ENCODE data around the gene FBXO24. TPM values are rescaled to one million over a fixed set of nuclear protein-coding genes. Genes with fewer than 3 reads are reported as not detected.

Gene FBXO24
- total RNA-seq, 4 donors from 2014 or later, result 2.9 to 4.9 TPM; not detected in 2

DNA sequence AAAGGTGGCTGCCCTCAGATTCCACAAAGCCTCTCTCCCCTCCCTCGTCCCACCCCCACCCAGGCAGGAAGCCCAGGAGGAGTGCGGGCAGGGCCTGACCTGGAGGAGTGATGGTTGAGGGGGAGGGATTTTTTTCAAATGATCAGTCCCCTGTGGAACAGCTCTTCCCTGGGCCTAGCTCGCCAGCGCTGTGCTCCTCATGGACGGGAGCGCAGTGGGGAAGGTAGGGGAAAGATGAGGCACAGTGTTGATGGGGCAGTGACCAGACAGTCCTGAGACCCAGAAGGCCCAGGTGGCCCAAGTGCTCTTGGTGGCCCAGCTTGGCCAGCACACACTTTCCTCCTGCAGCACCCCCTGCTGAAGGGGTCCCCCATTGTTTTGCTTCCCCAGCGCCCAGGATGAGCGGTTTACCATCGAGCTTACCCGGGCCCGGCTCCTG is 21.0 kb upstream of the FBXO24 start:
- no peak overlapping the region for H3K27ac ChIP-seq
- peaks cover 0 to under 1% of the 10 kb centered on the region in 2 donors for H3K4me1 ChIP-seq
- H3K36me3 ChIP-seq, result no peaks in the 10 kb centered on the region
- H3K9me3 ChIP-seq, result no peaks in the 10 kb centered on the region
- no peak for DNase-seq
- no peak overlapping the region for H3K4me3 ChIP-seq
- no peaks in the 10 kb centered on the region for H3K27me3 ChIP-seq
- TF ChIP-seq POLR2A (IDR thresholded peaks at IDR 0.05), result no peak
- TF ChIP-seq, protein P1, sequence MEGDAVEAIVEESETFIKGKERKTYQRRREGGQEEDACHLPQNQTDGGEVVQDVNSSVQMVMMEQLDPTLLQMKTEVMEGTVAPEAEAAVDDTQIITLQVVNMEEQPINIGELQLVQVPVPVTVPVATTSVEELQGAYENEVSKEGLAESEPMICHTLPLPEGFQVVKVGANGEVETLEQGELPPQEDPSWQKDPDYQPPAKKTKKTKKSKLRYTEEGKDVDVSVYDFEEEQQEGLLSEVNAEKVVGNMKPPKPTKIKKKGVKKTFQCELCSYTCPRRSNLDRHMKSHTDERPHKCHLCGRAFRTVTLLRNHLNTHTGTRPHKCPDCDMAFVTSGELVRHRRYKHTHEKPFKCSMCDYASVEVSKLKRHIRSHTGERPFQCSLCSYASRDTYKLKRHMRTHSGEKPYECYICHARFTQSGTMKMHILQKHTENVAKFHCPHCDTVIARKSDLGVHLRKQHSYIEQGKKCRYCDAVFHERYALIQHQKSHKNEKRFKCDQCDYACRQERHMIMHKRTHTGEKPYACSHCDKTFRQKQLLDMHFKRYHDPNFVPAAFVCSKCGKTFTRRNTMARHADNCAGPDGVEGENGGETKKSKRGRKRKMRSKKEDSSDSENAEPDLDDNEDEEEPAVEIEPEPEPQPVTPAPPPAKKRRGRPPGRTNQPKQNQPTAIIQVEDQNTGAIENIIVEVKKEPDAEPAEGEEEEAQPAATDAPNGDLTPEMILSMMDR (IDR thresholded peaks at IDR 0.05), result no peak
- intact Hi-C loops (cut with DNase I; ENCODE audit: low total_unique reads), result loop anchor here (10.0 kb wide), 1 partner anchor 120 kb away; no protein-coding TSS in a partner anchor

DNA sequence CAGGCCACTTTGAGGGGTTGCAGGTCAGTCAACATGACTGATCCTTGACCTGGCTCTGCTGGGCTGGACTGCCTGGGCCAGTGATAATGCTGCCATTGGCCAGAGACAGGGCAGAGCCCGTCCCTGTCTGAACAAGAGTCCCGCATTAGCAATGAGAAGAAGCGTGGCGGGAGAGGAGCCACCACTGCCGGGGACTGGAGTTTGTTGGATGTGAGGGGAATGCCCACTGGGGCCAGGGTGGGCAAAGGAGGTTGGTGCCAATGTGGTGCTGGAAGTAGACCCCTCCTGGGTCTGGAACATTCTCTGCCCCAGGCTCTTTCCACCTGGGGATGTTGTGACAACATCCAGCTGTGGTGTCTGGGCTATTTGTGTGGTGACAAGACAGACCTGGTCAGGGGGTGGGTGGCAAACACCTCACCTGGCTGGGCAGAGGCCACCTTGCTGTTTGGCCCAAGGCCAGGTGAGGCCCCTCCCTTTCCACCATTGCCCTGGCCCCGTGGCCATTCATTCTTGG is 20.1 kb upstream of the FBXO24 start:
- TF ChIP-seq POLR2A (IDR thresholded peaks at IDR 0.05), result no peak
- TF ChIP-seq, protein P1 (IDR thresholded peaks at IDR 0.05), result no peak
- intact Hi-C loops (cut with DNase I; ENCODE audit: low total_unique reads), result loop anchor here (10.0 kb wide), 1 partner anchor 119 kb away; no protein-coding TSS in a partner anchor
- Histone ChIP-seq H3K4me1 (peaks cover 0 to 3% of the 10 kb centered on the region in 2 donors), H3K27me3 (no peaks in the 10 kb centered on the region), H3K4me3 (no peak overlapping the region), H3K27ac (no peak overlapping the region), H3K36me3 (no peaks in the 10 kb centered on the region), H3K9me3 (no peaks in the 10 kb centered on the region)
- no peak for DNase-seq

DNA sequence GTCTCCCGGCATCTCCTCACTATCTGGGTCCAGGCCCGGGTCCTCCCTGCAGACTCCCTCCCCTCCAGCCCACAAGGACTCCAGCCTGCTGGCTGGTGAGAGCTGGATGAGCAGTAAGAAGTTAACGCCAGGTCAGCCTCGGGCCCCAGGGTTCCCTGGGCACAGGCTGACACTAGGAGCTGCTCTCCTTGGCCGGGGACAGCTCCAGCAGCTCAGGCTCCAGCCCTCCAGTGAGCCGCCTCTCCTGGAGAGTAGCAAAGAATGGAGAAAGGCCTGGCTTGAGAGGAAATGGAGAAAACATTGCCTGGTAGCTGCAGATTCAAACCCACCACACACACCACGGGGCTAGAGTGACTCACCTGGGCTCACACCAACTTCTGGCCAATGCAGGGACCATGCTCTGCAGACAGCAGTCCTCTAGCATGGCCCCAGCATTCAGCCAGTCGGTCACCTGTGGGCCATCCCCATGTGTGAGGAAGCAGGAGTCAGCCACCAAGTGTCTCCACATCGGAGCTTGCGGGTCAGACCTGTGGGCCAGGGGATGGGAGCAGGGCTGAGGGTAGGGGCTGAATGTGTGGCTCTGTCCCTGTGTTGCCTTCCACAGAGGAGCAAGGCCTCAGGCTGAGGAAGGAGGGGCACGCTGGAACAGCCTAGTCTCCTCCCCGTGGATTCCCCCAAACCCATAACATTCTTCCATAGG is 18.9 kb upstream of the FBXO24 start:
- H3K27ac ChIP-seq, result peak overlapping the region in 1 of 2 donors; percentile 42
- no peaks in the 10 kb centered on the region for H3K27me3 ChIP-seq
- no peak overlapping the region for H3K4me3 ChIP-seq
- no peak for TF ChIP-seq POLR2A (IDR thresholded peaks at IDR 0.05)
- TF ChIP-seq, protein P1 (IDR thresholded peaks at IDR 0.05), result no peak
- peak in 1 of 2 donors; percentile 22 for DNase-seq
- H3K4me1 ChIP-seq, result peaks cover 0 to 3% of the 10 kb centered on the region in 2 donors
- no peaks in the 10 kb centered on the region for H3K36me3 ChIP-seq
- H3K9me3 ChIP-seq, result no peaks in the 10 kb centered on the region
- intact Hi-C loops (cut with DNase I; ENCODE audit: low total_unique reads), result loop anchor here (10.0 kb wide), 1 partner anchor 118 kb away; no protein-coding TSS in a partner anchor

DNA sequence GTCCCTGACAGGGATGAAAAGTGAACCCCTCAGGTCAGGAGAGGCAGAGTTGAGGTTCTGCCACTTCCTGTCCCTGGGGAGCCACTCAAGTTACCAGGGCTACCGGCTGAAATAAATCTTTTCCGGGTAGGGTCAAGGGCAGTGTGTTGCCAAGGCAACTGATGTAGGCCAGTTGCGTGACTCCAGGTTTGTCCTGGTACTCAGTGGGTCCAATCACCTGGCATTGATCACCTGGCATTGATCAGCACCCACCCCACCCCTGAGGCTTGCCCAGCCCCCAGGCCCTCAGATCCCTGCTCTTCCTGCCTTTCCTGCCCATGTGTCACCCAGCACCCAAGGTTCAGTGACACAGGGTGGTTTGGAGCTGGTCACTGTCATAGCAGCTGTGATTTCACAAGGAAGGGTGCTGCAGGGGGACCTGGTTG is 18.4 kb upstream of the FBXO24 start:
- intact Hi-C loops (cut with DNase I; ENCODE audit: low total_unique reads), result loop anchor here (10.0 kb wide), 1 partner anchor 117 kb away; no protein-coding TSS in a partner anchor
- Histone ChIP-seq H3K27me3 (no peaks in the 10 kb centered on the region), H3K4me3 (no peak overlapping the region), H3K27ac (peak overlapping the region in 1 of 2 donors; percentile 42), H3K9me3 (no peaks in the 10 kb centered on the region), H3K36me3 (no peaks in the 10 kb centered on the region), H3K4me1 (peaks cover 0 to 3% of the 10 kb centered on the region in 2 donors)
- TF ChIP-seq, protein P1 (IDR thresholded peaks at IDR 0.05), result no peak
- no peak for TF ChIP-seq POLR2A (IDR thresholded peaks at IDR 0.05)
- peak in 1 of 2 donors; percentile 22 for DNase-seq
